ENCODE results near the gene IL22. TPM values are rescaled to one million over a fixed set of nuclear protein-coding genes. Genes with fewer than 3 reads are reported as not detected.

Gene IL22
- total RNA-seq, 1 experiment from 2014 or later: not detected

GRCh38 chr12:68272732-68273131 lies 19.3 kb upstream of the IL22 start:
- no peaks in the 10 kb centered on the region for H3K36me3 Mint-ChIP-seq
- no peak for ATAC-seq
- CTCF ChIA-PET: interaction anchor here (0.6 kb wide), 1 partner anchor 115 kb away, joined by 3 read pairs; no protein-coding TSS in a partner anchor
- no peaks in the 10 kb centered on the region for H3K27me3 Mint-ChIP-seq (ENCODE audit: low read depth)
- POLR2A ChIA-PET: interaction anchor here (0.6 kb wide), 1 partner anchor 455 kb away, joined by 3 read pairs; no protein-coding TSS in a partner anchor
- H3K27ac Mint-ChIP-seq: no peak overlapping the region
- TF ChIP-seq FOXP1 (CRISPR knock-in tag; IDR thresholded peaks at IDR 0.05; ENCODE audit: borderline replicate concordance) (no peak), MAX (CRISPR knock-in tag; IDR thresholded peaks at IDR 0.05) (no peak), TEAD1 (CRISPR knock-in tag; IDR thresholded peaks at IDR 0.05) (no peak)
- no peak for DNase-seq (ENCODE audit: low spot score)
- H3K9me3 Mint-ChIP-seq: no peaks in the 10 kb centered on the region
- H3K4me3 Mint-ChIP-seq: no peak overlapping the region
- H3K4me1 Mint-ChIP-seq: peaks cover 3% of the 10 kb centered on the region

- Mint-ChIP-seq H3K27ac (no peak overlapping the region), H3K4me3 (no peak overlapping the region), H3K9me3 (no peaks in the 10 kb centered on the region), H3K36me3 (no peaks in the 10 kb centered on the region), H3K27me3 (ENCODE audit: low read depth) (no peaks in the 10 kb centered on the region), H3K4me1 (no peaks in the 10 kb centered on the region; the same call in 1 of the 2 replicates)
- ChIA-PET POLR2A (interaction anchor here (0.6 kb wide), 1 partner anchor 21 kb away, joined by 3 read pairs; no protein-coding TSS in a partner anchor), CTCF (interaction anchor here (1.1 kb wide), 1 partner anchor 113 kb away, joined by 3 read pairs; no protein-coding TSS in a partner anchor)
- TF ChIP-seq CBFB (CRISPR knock-in tag; IDR thresholded peaks at IDR 0.05; ENCODE audit: low read depth) (no peak), NR2C2 (CRISPR knock-in tag; IDR thresholded peaks at IDR 0.05) (no peak), NFATC4 (CRISPR knock-in tag; IDR thresholded peaks at IDR 0.05) (no peak), JAZF1 (CRISPR knock-in tag; IDR thresholded peaks at IDR 0.05) (no peak), MYBL2 (CRISPR knock-in tag; IDR thresholded peaks at IDR 0.05) (no peak), RORB (CRISPR knock-in tag; IDR thresholded peaks at IDR 0.05) (no peak), ZNF121 (CRISPR knock-in tag; IDR thresholded peaks at IDR 0.05) (no peak), ZNF512 (CRISPR knock-in tag; IDR thresholded peaks at IDR 0.05; ENCODE audit: borderline replicate concordance) (no peak), ZNF232 (CRISPR knock-in tag; IDR thresholded peaks at IDR 0.05) (no peak), STAT6 (CRISPR knock-in tag; conservative IDR thresholded peaks at IDR 0.05; ENCODE audit: low read depth) (no peak)
- DNase-seq (ENCODE audit: low spot score) (no peak), ATAC-seq (no peak)
These were observed 17.9 kb upstream of the IL22 start for GRCh38 chr12:68271346-68271745.

- ATAC-seq (no peak), DNase-seq (ENCODE audit: low spot score) (no peak)
- Mint-ChIP-seq H3K27ac (no peak overlapping the region), H3K4me1 (no peaks in the 10 kb centered on the region), H3K36me3 (no peaks in the 10 kb centered on the region), H3K27me3 (ENCODE audit: low read depth) (no peaks in the 10 kb centered on the region), H3K4me3 (no peak overlapping the region), H3K9me3 (no peaks in the 10 kb centered on the region)
- POLR2A ChIA-PET: no interaction called here
- CTCF ChIA-PET: no interaction called here
- no peak for TF ChIP-seq MAX (CRISPR knock-in tag; IDR thresholded peaks at IDR 0.05)
These were observed 17.0 kb upstream of the IL22 start for GRCh38 chr12:68270358-68270757.

GRCh38 chr12:68269779-68270178 lies 16.4 kb upstream of the IL22 start:
- ChIA-PET POLR2A (no interaction called here), CTCF (interaction anchor here (0.6 kb wide), 1 partner anchor 47 kb away, joined by 4 read pairs; no protein-coding TSS in a partner anchor)
- no peaks in the 10 kb centered on the region for H3K9me3 Mint-ChIP-seq
- no peaks in the 10 kb centered on the region for H3K27me3 Mint-ChIP-seq (ENCODE audit: low read depth)
- H3K36me3 Mint-ChIP-seq: no peaks in the 10 kb centered on the region
- no peak for ATAC-seq
- no peaks in the 10 kb centered on the region for H3K4me1 Mint-ChIP-seq
- DNase-seq (ENCODE audit: low spot score): no peak
- H3K4me3 Mint-ChIP-seq: no peak overlapping the region
- H3K27ac Mint-ChIP-seq: no peak overlapping the region
- no peak for TF ChIP-seq ZNF121 (CRISPR knock-in tag; IDR thresholded peaks at IDR 0.05)
- no peak for TF ChIP-seq OVOL2 (CRISPR knock-in tag; IDR thresholded peaks at IDR 0.05; ENCODE audit: borderline replicate concordance)
- no peak for TF ChIP-seq TEAD4 (CRISPR knock-in tag; IDR thresholded peaks at IDR 0.05)
